ENCODE data around the gene DMKN.

DNA sequence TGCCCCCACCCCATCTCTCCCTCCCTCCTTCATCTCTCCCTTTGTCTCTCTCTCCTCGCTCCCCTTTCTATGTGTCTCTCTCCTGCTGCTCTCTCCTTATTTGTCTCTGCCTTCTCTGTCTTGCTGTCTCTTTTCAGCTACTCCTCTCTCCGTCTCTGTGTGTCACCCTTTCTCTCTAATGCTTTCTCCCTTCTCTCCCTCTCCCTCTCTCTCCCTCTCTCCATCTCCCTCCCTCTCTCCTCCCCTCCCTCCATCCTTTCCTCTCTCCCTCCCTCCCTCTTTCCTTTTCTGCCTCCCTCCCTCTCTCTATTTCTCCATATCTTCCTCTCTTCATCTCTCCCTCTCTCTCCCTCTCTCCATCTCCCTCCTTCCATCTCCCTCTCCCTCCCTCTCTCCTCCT lies 49.3 kb upstream of the DMKN start:
- TF ChIP-seq, protein P1, sequence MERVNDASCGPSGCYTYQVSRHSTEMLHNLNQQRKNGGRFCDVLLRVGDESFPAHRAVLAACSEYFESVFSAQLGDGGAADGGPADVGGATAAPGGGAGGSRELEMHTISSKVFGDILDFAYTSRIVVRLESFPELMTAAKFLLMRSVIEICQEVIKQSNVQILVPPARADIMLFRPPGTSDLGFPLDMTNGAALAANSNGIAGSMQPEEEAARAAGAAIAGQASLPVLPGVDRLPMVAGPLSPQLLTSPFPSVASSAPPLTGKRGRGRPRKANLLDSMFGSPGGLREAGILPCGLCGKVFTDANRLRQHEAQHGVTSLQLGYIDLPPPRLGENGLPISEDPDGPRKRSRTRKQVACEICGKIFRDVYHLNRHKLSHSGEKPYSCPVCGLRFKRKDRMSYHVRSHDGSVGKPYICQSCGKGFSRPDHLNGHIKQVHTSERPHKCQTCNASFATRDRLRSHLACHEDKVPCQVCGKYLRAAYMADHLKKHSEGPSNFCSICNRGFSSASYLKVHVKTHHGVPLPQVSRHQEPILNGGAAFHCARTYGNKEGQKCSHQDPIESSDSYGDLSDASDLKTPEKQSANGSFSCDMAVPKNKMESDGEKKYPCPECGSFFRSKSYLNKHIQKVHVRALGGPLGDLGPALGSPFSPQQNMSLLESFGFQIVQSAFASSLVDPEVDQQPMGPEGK (CRISPR knock-in tag; IDR thresholded peaks at IDR 0.05; ENCODE audit: borderline replicate concordance): no peak
- no peak for TF ChIP-seq OSR1 (CRISPR knock-in tag; IDR thresholded peaks at IDR 0.05)
- TF ChIP-seq RARB (CRISPR knock-in tag; IDR thresholded peaks at IDR 0.05): no peak

Measured in SK-N-SH treated with all-trans-retinoic acid at 6 μM for 48 hours (cell line).